SK-N-MC (cell line): ENCODE measurements around the gene NHP2.

Source experiments
- DNase-seq: peaks from one replicate; pipeline ENCODE4 v3.0.0-alpha.2; 2011; ENCODE audit warnings: low read depth, low spot score
- H3K27ac ChIP-seq: fragments of 200-600 bp; sonication (generic); 2 replicates; pipeline ENCODE4 v1.5.1; 2016; ENCODE audit warnings: mixed run types
- H3K36me3 ChIP-seq: fragments of 200-600 bp; sonication (generic); 2 replicates; pipeline ENCODE4 v1.6.1; 2017; ENCODE audit warnings: antibody characterized with exemption, low read length, mixed read lengths; ENCODE audit not compliant: insufficient read depth
- H3K4me3 ChIP-seq: fragments of 200-600 bp; sonication (generic); 2 replicates; pipeline ENCODE4 v1.5.1; 2016
- H3K9ac ChIP-seq: fragments of 200-600 bp; sonication (generic); 2 replicates; pipeline ENCODE4 v1.8.0; 2017; ENCODE audit warnings: mixed run types, mixed read lengths; ENCODE audit not compliant: insufficient read length
- H3K9me3 ChIP-seq: fragments of 200-600 bp; sonication (generic); 2 replicates; pipeline ENCODE4 v1.6.1; 2017; ENCODE audit warnings: low read depth, mild to moderate bottlenecking, antibody characterized with exemption, low read length, moderate library complexity, mixed read lengths
- EZH2 ChIP-seq: fragments of 200-600 bp; sonication (generic); IDR thresholded peaks from one replicate; pipeline ENCODE4 v1.6.1; 2017; ENCODE audit warnings: antibody characterized with exemption
- FOXP2 ChIP-seq: optimal IDR thresholded peaks from 2 replicates; pipeline ENCODE3; 2011; ENCODE audit warnings: mild to moderate bottlenecking, moderate library complexity; ENCODE audit not compliant: insufficient read depth; ENCODE audit errors: extremely low read length, control extremely low read depth
- POLR2AphosphoS5 ChIP-seq: IDR thresholded peaks from 2 replicates; pipeline ENCODE4 v1.6.1; 2012; ENCODE audit warnings: mild to moderate bottlenecking, low read depth, low read length, borderline replicate concordance

Gene NHP2

GRCh38 chr5:178121391-178122276 lies 32.1 kb downstream of the NHP2 start:
- no peak overlapping the region for H3K27ac ChIP-seq
- H3K9ac ChIP-seq = no peak overlapping the region
- DNase-seq = no peak
- peak overlapping the region; percentile 51 for H3K4me3 ChIP-seq
- H3K9me3 ChIP-seq = no peaks in the 10 kb centered on the region
- TF ChIP-seq POLR2AphosphoS5 = no peak
- no peak for TF ChIP-seq FOXP2
- no peak for TF ChIP-seq EZH2
- H3K36me3 ChIP-seq = no peaks in the 10 kb centered on the region

GRCh38 chr5:178120607-178121357 lies 32.9 kb downstream of the NHP2 start:
- no peak overlapping the region for H3K9ac ChIP-seq
- peak overlapping the region; percentile 51 for H3K4me3 ChIP-seq
- no peak for DNase-seq
- no peak for TF ChIP-seq FOXP2
- TF ChIP-seq POLR2AphosphoS5 = no peak
- TF ChIP-seq EZH2 = no peak
- no peak overlapping the region for H3K27ac ChIP-seq
- no peaks in the 10 kb centered on the region for H3K9me3 ChIP-seq
- H3K36me3 ChIP-seq = no peaks in the 10 kb centered on the region

- no peak for DNase-seq
- Histone ChIP-seq H3K4me3 (no peak overlapping the region), H3K9ac (no peak overlapping the region), H3K36me3 (no peaks in the 10 kb centered on the region), H3K27ac (no peak overlapping the region), H3K9me3 (no peaks in the 10 kb centered on the region)
- TF ChIP-seq EZH2 (no peak), POLR2AphosphoS5 (no peak)
Measured at GRCh38 chr5:178119915-178120606, 33.6 kb downstream of the NHP2 start.

GRCh38 chr5:178117923-178118701 lies 35.6 kb downstream of the NHP2 start:
- DNase-seq = no peak
- Histone ChIP-seq H3K36me3 (no peaks in the 10 kb centered on the region), H3K4me3 (no peak overlapping the region), H3K27ac (no peak overlapping the region), H3K9ac (no peak overlapping the region), H3K9me3 (no peaks in the 10 kb centered on the region)
- no peak for TF ChIP-seq EZH2
- no peak for TF ChIP-seq POLR2AphosphoS5
- TF ChIP-seq FOXP2 = no peak

GRCh38 chr5:178116143-178116885 lies 37.4 kb downstream of the NHP2 start:
- Histone ChIP-seq H3K4me3 (no peak overlapping the region), H3K9me3 (no peaks in the 10 kb centered on the region), H3K36me3 (no peaks in the 10 kb centered on the region), H3K9ac (no peak overlapping the region), H3K27ac (no peak overlapping the region)
- no peak for TF ChIP-seq FOXP2
- TF ChIP-seq POLR2AphosphoS5 = no peak
- TF ChIP-seq EZH2 = no peak
- DNase-seq = no peak

- no peaks in the 10 kb centered on the region for H3K36me3 ChIP-seq
- H3K9me3 ChIP-seq = no peaks in the 10 kb centered on the region
- TF ChIP-seq POLR2AphosphoS5 (no peak), EZH2 (no peak), FOXP2 (no peak)
- no peak for DNase-seq
- no peak overlapping the region for H3K27ac ChIP-seq
- no peak overlapping the region for H3K9ac ChIP-seq
- no peak overlapping the region for H3K4me3 ChIP-seq
Measured at GRCh38 chr5:178115814-178116142, 37.9 kb downstream of the NHP2 start.

- Histone ChIP-seq H3K27ac (no peak overlapping the region), H3K4me3 (no peak overlapping the region), H3K9me3 (no peaks in the 10 kb centered on the region), H3K9ac (no peak overlapping the region), H3K36me3 (no peaks in the 10 kb centered on the region)
- DNase-seq = no peak
- TF ChIP-seq POLR2AphosphoS5 (no peak), EZH2 (no peak), FOXP2 (no peak)
Measured at GRCh38 chr5:178115136-178115813, 38.4 kb downstream of the NHP2 start.
